IPS-11a (cell line): Measurements from ENCODE around the gene SRSF6.
"Not testable (repeated sequence)": the region's sequence is repeated elsewhere in the genome, so short reads cannot be mapped to it uniquely, and the experiment has no call there.

Experiments used
- H3K4me3 ChIP-seq: one replicate; pipeline ENCODE4 v1.5.1; 2013; ENCODE audit warnings: low read depth, low read length, control low read depth

The SRSF6 gene

GRCh38 chr20:43473381-43473704, 15.6 kb downstream of the SRSF6 start:
- H3K4me3 ChIP-seq: no peak overlapping the region

GRCh38 chr20:43477193-43477592, 19.5 kb downstream of the SRSF6 start:
- H3K4me3 ChIP-seq: no peak overlapping the region

- H3K4me3 ChIP-seq: no peak overlapping the region
These were observed 19.9 kb downstream of the SRSF6 start for GRCh38 chr20:43477619-43478018.

- no peak overlapping the region for H3K4me3 ChIP-seq
These were observed 32.3 kb downstream of the SRSF6 start for GRCh38 chr20:43490038-43490437.

- H3K4me3 ChIP-seq: no peak overlapping the region
These were observed 34.4 kb downstream of the SRSF6 start for GRCh38 chr20:43492101-43492500.

GRCh38 chr20:43495388-43495787, 37.7 kb downstream of the SRSF6 start:
- no peak overlapping the region for H3K4me3 ChIP-seq

- not testable (repeated sequence) for H3K4me3 ChIP-seq
These were observed 44.3 kb downstream of the SRSF6 start for GRCh38 chr20:43502021-43502420.

GRCh38 chr20:43506238-43506637, 48.5 kb downstream of the SRSF6 start:
- no peak overlapping the region for H3K4me3 ChIP-seq

- H3K4me3 ChIP-seq: peak within 1 kb of the TSS; percentile 58
These were observed 49.7 kb downstream of the SRSF6 start, which contains the start of gene L3MBTL1 for GRCh38 chr20:43507150-43508080. Gene L3MBTL1, plus strand, starts transcription at chr20:43507697. Its CDS starts 5,807 bp downstream, at chr20:43513504.

GRCh38 chr20:43508106-43508505, 50.4 kb downstream of the SRSF6 start:
- H3K4me3 ChIP-seq: peak overlapping the region; percentile 58

GRCh38 chr20:43508604-43509040, 50.9 kb downstream of the SRSF6 start:
- no peak overlapping the region for H3K4me3 ChIP-seq

GRCh38 chr20:43511879-43512278, 54.2 kb downstream of the SRSF6 start:
- H3K4me3 ChIP-seq: no peak overlapping the region

- H3K4me3 ChIP-seq: peak overlapping the region; percentile 52
These were observed 55.8 kb downstream of the SRSF6 start for GRCh38 chr20:43513372-43513930.
